Hepatocyte (in vitro differentiated cells): ENCODE data around the gene LIMS1.
A peak's percentile ranks its signal among the peaks of the same experiment; 100 is the strongest.

Experiments
- CTCF ChIP-seq: fragments of 200-600 bp; sonication (generic); IDR thresholded peaks from 2 replicates; pipeline ENCODE4 v1.5.1; 2016; ENCODE audit warnings: antibody characterized with exemption, mild to moderate bottlenecking; ENCODE audit not compliant: poor library complexity
- EZH2 ChIP-seq: fragments of 200-600 bp; sonication (generic); IDR thresholded peaks from 2 replicates; pipeline ENCODE4 v1.6.1; 2016; ENCODE audit warnings: antibody characterized with exemption, mild to moderate bottlenecking, borderline replicate concordance
- EZH2phosphoT487 ChIP-seq: fragments of 200-600 bp; sonication (generic); IDR thresholded peaks from one replicate; pipeline ENCODE4 v1.6.1; 2018; ENCODE audit warnings: antibody characterized with exemption, mild to moderate bottlenecking, low read depth, moderate library complexity; ENCODE audit not compliant: unreplicated experiment, severe bottlenecking

GRCh38 chr2:108607706-108608301, 73.5 kb downstream of the LIMS1 start:
- peak; percentile 67 for TF ChIP-seq CTCF
- TF ChIP-seq EZH2phosphoT487, result no peak
- TF ChIP-seq EZH2, result no peak
